HUES48 (cell line): ENCODE data around the gene KCNK16.

Experiments used
- H3K27ac ChIP-seq: one replicate; pipeline ENCODE4 v1.7.0; 2013; ENCODE audit warnings: low read depth, low read length, inconsistent platforms
- H3K27me3 ChIP-seq: 2 replicates; pipeline ENCODE4 v1.6.1; 2013; ENCODE audit warnings: mild to moderate bottlenecking, low read length; ENCODE audit not compliant: control insufficient read depth, insufficient read depth
- H3K36me3 ChIP-seq: 2 replicates; pipeline ENCODE4 v1.6.1; 2013; ENCODE audit warnings: low read length; ENCODE audit not compliant: control insufficient read depth, insufficient read depth
- H3K4me1 ChIP-seq: 2 replicates; pipeline ENCODE4 v1.6.1; 2013; ENCODE audit warnings: mild to moderate bottlenecking, low read length; ENCODE audit not compliant: control insufficient read depth, insufficient read depth
- H3K4me3 ChIP-seq: 2 replicates; pipeline ENCODE4 v1.5.1; 2013; ENCODE audit warnings: mild to moderate bottlenecking, low read depth, low read length
- H3K9ac ChIP-seq: 2 replicates; pipeline ENCODE4 v1.6.1; 2013; ENCODE audit warnings: mild to moderate bottlenecking, low read depth, low read length, moderate library complexity
- H3K9me3 ChIP-seq: 2 replicates; pipeline ENCODE4 v1.6.1; 2013; ENCODE audit warnings: low read length; ENCODE audit not compliant: control insufficient read depth, insufficient read depth

The KCNK16 gene

GRCh38 chr6:39357998-39358686 is 35.6 kb upstream of the KCNK16 start:
- Histone ChIP-seq H3K4me3 (no peak overlapping the region), H3K27ac (no peak overlapping the region), H3K9me3 (no peaks in the 10 kb centered on the region), H3K9ac (no peak overlapping the region), H3K27me3 (no peaks in the 10 kb centered on the region), H3K36me3 (no peaks in the 10 kb centered on the region), H3K4me1 (peaks cover 6% of the 10 kb centered on the region; the same call in 1 of the 2 replicates)

- H3K9ac ChIP-seq: no peak overlapping the region
- H3K9me3 ChIP-seq: no peaks in the 10 kb centered on the region
Measured at GRCh38 chr6:39353698-39354315, 31.3 kb upstream of the KCNK16 start.

GRCh38 chr6:39350723-39351505 is 28.4 kb upstream of the KCNK16 start:
- H3K4me3 ChIP-seq: no peak overlapping the region
- H3K27me3 ChIP-seq: no peaks in the 10 kb centered on the region
- H3K9ac ChIP-seq: no peak overlapping the region
- no peak overlapping the region for H3K27ac ChIP-seq
- no peaks in the 10 kb centered on the region for H3K9me3 ChIP-seq
- no peaks in the 10 kb centered on the region for H3K4me1 ChIP-seq
- no peaks in the 10 kb centered on the region for H3K36me3 ChIP-seq

More at GRCh38 chr6:39353698-39354315, 31.3 kb upstream of the KCNK16 start:
- no peaks in the 10 kb centered on the region for H3K4me1 ChIP-seq
- H3K4me3 ChIP-seq: no peak overlapping the region
- H3K36me3 ChIP-seq: no peaks in the 10 kb centered on the region
- H3K27ac ChIP-seq: no peak overlapping the region
- H3K27me3 ChIP-seq: no peaks in the 10 kb centered on the region

- no peaks in the 10 kb centered on the region for H3K36me3 ChIP-seq
- H3K4me3 ChIP-seq: no peak overlapping the region
- H3K9ac ChIP-seq: no peak overlapping the region
- H3K4me1 ChIP-seq: peaks cover 6% of the 10 kb centered on the region
- H3K27me3 ChIP-seq: no peaks in the 10 kb centered on the region
- H3K9me3 ChIP-seq: no peaks in the 10 kb centered on the region
- H3K27ac ChIP-seq: no peak overlapping the region
Measured at GRCh38 chr6:39348740-39349139, 26.2 kb upstream of the KCNK16 start.

GRCh38 chr6:39347906-39348585 is 25.5 kb upstream of the KCNK16 start:
- peaks cover 12% of the 10 kb centered on the region for H3K4me1 ChIP-seq
- no peak overlapping the region for H3K4me3 ChIP-seq
- H3K9me3 ChIP-seq: no peaks in the 10 kb centered on the region
- no peak overlapping the region for H3K27ac ChIP-seq
- no peaks in the 10 kb centered on the region for H3K27me3 ChIP-seq
- H3K36me3 ChIP-seq: no peaks in the 10 kb centered on the region
- no peak overlapping the region for H3K9ac ChIP-seq

GRCh38 chr6:39347206-39347605 is 24.7 kb upstream of the KCNK16 start:
- Histone ChIP-seq H3K27me3 (no peaks in the 10 kb centered on the region), H3K9me3 (no peaks in the 10 kb centered on the region), H3K4me3 (no peak overlapping the region), H3K4me1 (peaks cover 12% of the 10 kb centered on the region), H3K36me3 (no peaks in the 10 kb centered on the region), H3K9ac (no peak overlapping the region), H3K27ac (no peak overlapping the region)

GRCh38 chr6:39344821-39345280 is 22.3 kb upstream of the KCNK16 start:
- Histone ChIP-seq H3K4me1 (peaks cover 12% of the 10 kb centered on the region), H3K36me3 (no peaks in the 10 kb centered on the region), H3K9ac (no peak overlapping the region), H3K9me3 (no peaks in the 10 kb centered on the region), H3K27me3 (no peaks in the 10 kb centered on the region), H3K4me3 (no peak overlapping the region), H3K27ac (no peak overlapping the region)

GRCh38 chr6:39343396-39343870 is 20.9 kb upstream of the KCNK16 start:
- Histone ChIP-seq H3K9me3 (no peaks in the 10 kb centered on the region), H3K9ac (no peak overlapping the region), H3K4me1 (peaks cover 12% of the 10 kb centered on the region), H3K27ac (no peak overlapping the region), H3K27me3 (no peaks in the 10 kb centered on the region), H3K36me3 (no peaks in the 10 kb centered on the region), H3K4me3 (no peak overlapping the region)

- Histone ChIP-seq H3K4me3 (no peak overlapping the region), H3K4me1 (peaks cover 12% of the 10 kb centered on the region), H3K9ac (no peak overlapping the region), H3K27me3 (no peaks in the 10 kb centered on the region), H3K27ac (no peak overlapping the region), H3K36me3 (no peaks in the 10 kb centered on the region), H3K9me3 (no peaks in the 10 kb centered on the region)
Measured at GRCh38 chr6:39342692-39343395, 20.3 kb upstream of the KCNK16 start.

GRCh38 chr6:39341937-39342336 is 19.4 kb upstream of the KCNK16 start:
- Histone ChIP-seq H3K27ac (no peak overlapping the region), H3K4me3 (no peak overlapping the region), H3K4me1 (peaks cover 12% of the 10 kb centered on the region), H3K36me3 (no peaks in the 10 kb centered on the region), H3K27me3 (no peaks in the 10 kb centered on the region), H3K9me3 (no peaks in the 10 kb centered on the region), H3K9ac (no peak overlapping the region)
